Stomach (tissue), 4 donors: Measurements from ENCODE around the gene RFX3.

Source experiments
- CTCF ChIP-seq, 7 experiments: fragments of 450-650 bp in 4 of 7; fragments of 200-600 bp in 3 of 7; sonication (generic) in 3 of 7; IDR thresholded peaks; one replicate each; pipeline ENCODE4 v1.5.1; 2016 to 2019; ENCODE audit warnings: antibody characterized with exemption in 7 of 7, control low read depth in 2 of 7, mild to moderate bottlenecking in 1 of 7
- EP300 ChIP-seq: sonication (generic); formaldehyde crosslinking; IDR thresholded peaks from one replicate; pipeline ENCODE4 v1.6.1; 2017; ENCODE audit warnings: antibody characterized with exemption
- POLR2AphosphoS5 ChIP-seq, 3 donors: sonication (generic); formaldehyde crosslinking; IDR thresholded peaks; one replicate each; pipeline ENCODE4 v1.6.1; 2016; ENCODE audit warnings: antibody characterized with exemption in 3 of 3

- TF ChIP-seq CTCF (IDR thresholded peaks at IDR 0.05) (no peak), POLR2AphosphoS5 (IDR thresholded peaks at IDR 0.05) (no peak), EP300 (no peak)
Observed at GRCh38 chr9:3271581-3271980, 254.2 kb downstream of the RFX3 start.
